HG02884 (cell line): ENCODE data around the gene FAM118B.
A peak's percentile ranks its signal among the peaks of the same experiment; 100 is the strongest.

Source experiments
- ATAC-seq: cut with Tn5 transposase; IDR thresholded peaks from one replicate; pipeline ENCODE4 v1.9.1; 2021; ENCODE audit warnings: mild to moderate bottlenecking, moderate library complexity; ENCODE audit not compliant: unreplicated experiment

The FAM118B gene

DNA sequence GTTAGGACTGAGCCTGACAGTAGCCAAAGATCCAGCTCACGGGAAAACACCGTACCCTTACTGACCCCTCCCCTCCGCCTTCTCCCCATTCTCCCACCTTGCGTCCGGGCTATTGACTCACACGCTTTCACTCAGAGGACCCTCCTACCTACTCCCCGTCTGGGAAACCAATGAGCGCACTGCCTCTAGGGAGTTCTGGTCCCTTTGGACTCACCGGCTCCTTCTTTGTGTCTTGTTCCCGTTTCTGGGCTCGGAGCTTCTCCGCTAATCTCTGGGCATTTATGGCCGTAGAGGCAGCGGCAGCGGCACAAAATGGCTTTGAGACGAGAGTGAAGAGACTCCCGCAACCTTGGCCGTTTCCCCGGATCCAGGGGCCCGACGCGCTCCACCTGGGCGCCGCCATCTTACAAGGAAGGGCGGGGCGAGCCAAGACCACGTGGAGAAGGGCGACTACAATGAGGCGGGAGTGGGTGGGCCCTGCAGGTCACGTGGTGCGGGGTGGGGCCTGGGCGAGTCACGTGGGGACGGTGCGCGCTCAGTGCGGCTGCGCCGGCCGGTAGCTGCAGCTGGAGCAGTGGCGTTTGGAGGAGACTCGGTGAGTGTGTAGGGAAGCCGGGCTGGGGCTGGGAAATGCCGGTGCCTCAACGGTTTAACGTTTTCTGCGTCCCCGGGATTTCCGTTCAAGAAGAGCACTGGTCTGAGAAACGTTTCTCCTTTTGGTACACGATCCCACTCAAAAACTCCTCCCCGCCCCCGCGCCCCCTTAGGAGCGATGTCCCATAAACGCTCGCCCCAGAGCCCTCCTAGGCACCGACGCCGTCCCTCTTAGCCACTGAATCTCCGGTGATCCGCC lies at the start of gene FAM118B, which contains the start of gene RPUSD4:
Gene FAM118B (plus strand): TSS at position 547 of the 853 bp plus-strand sequence. CDS start 23,220 bp downstream, outside the sequence.
Gene RPUSD4 (minus strand): TSS at position 415 of the 853 bp plus-strand sequence. CDS start 12 bp downstream, at position 403.
- peak; percentile 90 for ATAC-seq

GRCh38 chr11:126162306-126163030 lies 49.1 kb upstream of the FAM118B start:
- no peak for ATAC-seq

GRCh38 chr11:126163074-126163700 lies 48.4 kb upstream of the FAM118B start:
- ATAC-seq, result no peak

DNA sequence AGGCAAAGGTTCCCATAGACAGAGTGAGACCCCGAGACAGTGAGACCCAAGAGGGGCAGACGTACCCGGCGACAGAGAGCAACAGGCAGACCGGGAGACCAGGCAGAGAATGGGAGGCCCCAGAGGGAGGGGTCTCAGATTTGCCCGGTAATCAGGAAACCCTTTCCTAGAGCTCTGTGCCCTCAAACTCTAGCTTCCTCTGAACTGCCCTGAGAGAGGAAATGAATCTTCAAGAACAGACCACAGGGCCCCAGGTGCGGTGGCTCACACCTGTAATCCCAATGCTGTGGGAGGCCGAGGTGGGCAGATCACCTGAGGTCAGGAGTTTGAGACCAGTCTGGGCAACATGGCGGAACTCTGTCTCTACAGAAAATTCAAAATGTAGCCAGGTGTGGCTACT lies 47.8 kb upstream of the FAM118B start:
- no peak for ATAC-seq

GRCh38 chr11:126164781-126165180 lies 46.8 kb upstream of the FAM118B start:
- ATAC-seq, result no peak

GRCh38 chr11:126165311-126165720 lies 46.3 kb upstream of the FAM118B start:
- ATAC-seq, result no peak

DNA sequence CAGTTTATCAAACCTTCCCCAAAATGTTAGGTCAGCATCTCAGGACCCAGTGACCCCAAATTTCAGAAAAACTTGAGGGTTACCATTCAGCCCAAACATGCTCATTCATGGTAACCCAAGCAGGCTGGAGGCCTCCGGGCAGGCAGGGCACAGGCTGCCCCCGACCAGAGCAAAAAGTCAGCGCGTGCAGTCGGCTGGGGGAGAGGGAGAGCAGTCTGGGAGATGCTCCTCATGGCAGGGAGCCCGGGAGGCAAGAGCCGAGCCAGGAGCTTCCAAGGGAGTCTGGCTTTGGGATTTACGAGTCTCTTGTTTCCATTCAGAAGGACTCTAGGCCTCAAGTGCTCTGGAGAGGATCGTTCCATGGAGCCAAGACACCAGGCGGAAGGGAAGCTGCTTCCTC lies 45.8 kb upstream of the FAM118B start:
- ATAC-seq, result no peak

GRCh38 chr11:126166413-126166812 lies 45.2 kb upstream of the FAM118B start:
- ATAC-seq, result no peak

DNA sequence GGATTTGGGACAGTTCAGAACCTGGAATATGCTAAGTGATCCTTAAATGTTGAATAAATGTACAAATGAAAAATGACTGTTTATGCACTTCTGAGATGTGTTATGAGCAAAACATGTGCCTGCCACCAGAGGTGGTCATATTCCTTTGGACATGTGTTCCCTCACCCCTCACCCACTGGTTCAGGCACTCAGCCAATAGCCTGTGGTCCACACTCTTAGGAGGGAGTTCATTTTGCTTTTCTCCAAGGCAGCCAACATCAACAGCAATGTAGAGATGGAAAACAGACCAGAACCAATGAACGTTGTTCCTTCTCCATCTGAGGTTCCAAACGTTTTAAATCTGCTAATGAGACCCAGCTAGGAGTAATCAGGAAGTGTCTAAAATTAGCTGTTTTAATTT lies 44.1 kb upstream of the FAM118B start:
- ATAC-seq, result no peak

GRCh38 chr11:126169291-126169690 lies 42.3 kb upstream of the FAM118B start:
- no peak for ATAC-seq

DNA sequence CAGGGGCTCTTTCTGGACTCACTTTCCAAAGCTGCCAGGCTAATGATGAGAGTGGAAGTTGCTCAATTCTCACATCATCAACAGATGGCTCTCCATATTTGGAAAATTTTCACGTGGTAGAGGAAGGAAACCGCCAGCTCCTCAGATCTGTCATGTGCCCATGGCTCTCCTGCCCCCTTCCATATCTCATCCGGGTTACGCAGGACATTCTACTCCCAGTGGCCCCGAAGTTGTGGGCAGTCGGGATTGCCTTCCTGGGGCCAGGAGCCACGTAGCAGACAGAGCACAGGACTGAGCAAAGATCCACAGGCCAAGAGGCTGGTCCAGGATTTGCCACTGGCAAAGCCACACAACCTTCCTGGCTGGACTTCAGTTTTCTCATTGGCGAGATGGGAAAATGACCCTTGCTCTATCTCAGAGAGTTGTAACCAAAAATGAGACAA lies 39.0 kb upstream of the FAM118B start:
- ATAC-seq, result no peak

DNA sequence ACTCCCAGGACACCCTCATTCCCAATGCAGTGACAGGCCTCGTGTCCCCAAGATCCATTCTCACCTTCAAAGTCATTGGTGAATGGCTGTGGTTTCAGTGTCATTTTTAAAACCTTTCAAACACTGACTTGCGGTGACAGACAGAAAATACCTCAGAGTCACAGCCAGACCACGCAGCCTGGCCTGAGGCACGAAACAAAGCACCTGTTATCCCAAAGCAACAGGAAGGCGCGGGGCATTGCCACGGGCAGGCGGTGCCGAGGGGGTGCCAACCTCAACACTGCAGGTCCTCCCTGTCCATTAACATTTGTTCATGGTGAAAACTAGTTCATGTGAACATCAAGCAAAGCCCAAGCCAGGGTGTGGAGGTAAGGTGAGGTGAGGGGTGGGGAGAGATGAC lies 38.3 kb upstream of the FAM118B start:
- no peak for ATAC-seq

- ATAC-seq, result no peak
Observed at GRCh38 chr11:126174816-126175215, 36.8 kb upstream of the FAM118B start.

DNA sequence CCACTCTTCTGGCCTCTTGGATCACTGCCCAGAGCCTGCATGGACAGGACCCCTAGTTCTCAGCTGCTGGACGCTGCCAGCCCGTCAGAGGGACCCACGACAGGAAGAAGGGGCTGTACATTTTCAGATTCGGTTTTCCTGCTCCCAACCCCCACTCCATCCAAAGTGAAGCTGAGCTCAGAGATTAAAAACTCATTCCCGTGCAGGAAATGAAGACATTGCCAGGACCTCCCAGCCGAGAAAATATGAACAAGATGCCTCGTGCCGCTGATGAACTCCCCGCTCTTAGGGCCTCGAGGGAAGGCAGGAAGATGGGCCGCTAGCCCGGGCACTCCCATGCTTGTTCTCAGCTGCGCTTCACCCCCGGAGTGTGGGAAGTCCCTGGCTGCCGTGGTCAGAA lies 36.2 kb upstream of the FAM118B start:
- ATAC-seq, result no peak

DNA sequence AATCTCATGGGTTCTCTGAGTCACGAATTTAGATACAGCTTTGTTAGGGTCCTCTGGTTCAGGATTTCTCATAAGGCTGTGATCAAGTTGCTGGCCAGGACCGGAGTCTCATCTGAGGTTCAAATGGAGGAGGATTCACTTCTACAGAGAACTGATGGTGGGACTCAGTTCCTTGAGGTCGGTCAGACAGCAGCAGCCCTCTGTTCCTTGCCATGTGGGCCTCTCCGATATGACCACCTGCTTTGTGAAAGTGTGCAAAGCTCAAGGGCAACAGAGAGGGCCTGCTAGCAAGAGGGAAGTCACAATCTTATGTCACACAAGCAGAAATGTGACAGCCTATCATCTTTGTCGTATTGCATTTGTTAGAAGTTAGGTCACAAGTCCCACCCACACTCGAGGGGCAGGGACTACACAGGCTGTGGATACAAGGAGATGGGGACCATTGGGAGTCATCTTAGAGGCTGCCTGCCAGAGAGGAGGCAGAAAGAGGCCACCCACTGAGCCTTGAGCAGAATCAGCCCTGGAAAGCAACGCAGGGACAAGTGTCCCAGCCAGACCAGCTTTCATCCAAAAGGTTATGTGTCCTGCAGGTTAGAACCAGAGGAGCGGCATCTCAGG lies 34.6 kb upstream of the FAM118B start:
- ATAC-seq, result no peak

DNA sequence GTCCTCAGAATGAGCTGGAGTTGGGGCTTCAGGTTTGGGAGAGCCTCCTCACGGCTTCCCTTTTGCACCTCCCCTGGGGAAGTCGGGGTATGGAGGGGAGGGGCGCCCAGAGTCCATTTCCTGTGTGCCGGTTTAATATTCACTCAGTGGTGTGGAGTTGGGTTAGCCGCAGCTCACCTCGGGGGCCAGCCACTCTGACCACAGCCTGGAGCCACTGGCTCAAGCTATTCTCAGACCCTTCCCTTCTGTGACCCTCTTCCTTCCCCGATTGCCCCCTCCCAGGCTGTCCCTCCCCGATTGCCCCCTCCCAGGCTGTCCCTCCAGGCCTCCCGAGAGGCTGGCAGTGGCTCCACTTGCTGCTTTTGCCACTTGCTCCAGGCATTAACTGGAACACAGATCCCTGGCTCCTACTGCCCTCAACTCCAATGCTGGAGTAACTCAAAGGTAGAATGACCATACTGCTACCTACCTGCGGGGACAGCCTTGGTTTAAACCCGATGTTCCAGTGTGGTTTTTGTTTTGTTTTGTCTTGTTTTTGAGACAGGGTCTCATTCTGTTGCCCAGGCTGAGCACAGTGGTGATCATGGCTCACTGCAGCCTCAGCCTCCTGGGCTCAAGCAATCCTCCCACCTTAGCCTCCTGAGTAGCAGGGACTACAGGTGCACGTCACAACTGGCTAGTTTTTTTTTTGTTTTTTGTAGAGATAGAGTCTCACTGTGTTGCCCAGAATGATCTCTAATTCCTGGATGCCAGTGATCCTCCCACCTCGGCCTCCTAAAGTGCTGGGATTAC lies 29.4 kb upstream of the FAM118B start:
- ATAC-seq, result no peak

DNA sequence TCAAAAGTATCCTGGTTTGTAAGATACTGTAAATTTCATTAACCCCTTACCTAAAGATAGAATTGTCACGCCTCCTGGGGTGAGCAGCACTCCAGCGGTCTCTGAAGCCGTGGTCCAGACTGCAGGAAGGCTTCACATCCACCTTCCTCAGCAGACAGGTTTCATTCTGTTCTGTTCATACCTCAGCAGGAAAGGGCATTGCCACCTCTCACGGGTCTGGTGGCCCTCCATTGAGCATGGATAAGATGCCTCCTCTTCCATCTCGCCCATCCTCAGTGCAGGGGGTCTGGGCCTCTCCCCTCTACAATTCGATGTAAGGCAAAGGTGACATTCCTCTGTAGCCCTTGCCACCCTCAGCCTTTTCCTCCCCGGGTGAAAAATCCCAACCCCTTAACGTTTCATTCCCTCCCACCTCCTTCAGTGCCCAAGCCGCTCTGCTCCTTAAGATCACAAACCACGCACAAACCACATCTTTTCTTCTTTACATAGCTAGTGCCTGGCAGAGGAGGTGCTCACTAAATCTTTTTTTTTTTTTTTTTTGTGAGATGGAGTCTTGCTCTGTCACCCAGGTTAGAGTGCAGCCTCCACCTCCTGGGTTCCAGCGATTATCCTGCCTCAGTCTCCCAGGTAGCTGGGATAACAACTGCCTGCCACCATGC lies 28.7 kb upstream of the FAM118B start:
- no peak for ATAC-seq

DNA sequence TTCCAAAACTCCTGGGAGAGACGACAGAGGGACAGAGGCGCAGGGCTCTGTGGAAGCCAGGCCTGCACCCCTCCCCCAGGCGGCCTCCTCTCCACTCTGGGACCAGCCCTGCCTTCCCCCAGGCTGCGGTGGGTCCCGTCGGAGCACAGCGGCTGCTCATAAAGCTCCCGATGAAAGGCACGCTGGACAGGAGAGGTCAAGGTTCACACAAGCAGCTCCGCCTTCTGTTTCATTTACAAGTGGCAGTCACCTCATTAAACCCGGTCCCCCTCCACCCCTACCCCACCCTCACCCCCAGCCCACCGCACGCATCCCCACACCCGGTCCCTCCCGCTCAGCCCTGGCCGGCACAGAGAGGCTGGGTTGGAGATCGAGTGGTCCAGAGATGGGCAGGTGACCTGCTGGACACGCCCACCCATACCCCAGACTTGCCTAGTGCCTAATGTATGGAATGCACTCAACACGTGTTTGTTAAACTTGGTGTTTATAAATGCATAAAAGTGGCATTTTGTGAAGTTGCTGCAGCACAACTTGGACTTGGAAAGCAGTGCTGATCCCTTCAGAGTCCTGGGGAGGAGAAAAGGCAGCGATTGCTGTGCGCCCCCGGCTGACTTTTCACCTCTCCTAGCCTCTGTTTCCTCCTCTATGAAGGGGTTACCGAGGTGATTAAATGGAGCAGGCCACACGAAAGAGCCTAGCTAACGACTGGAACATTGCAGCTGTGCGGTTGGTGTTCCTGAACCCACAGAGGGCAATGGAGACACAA lies 26.1 kb upstream of the FAM118B start:
- no peak for ATAC-seq
